Measurements from ENCODE around the gene RNU5D-1. TPM values are rescaled to one million over a fixed set of nuclear protein-coding genes. Genes with fewer than 3 reads are reported as not detected.

The RNU5D-1 gene
- total RNA-seq, 1 experiment from 2014 or later = not detected

GRCh38 chr1:44747878-44748277 is 16.9 kb upstream of the RNU5D-1 start:
- Histone ChIP-seq H3K23ac (ENCODE audit: insufficient read length, low read depth, low read length) (no peak overlapping the region), H2BK15ac (ENCODE audit: low read depth, low read length) (no peak overlapping the region), H3K14ac (ENCODE audit: insufficient read depth, low read length) (no peak overlapping the region), H2BK12ac (ENCODE audit: insufficient read length, low read depth, low read length) (no peak overlapping the region), H4K5ac (ENCODE audit: insufficient read length, low read depth, low read length) (no peak overlapping the region), H3K27me3 (ENCODE audit: insufficient read depth, low read length) (no peaks in the 10 kb centered on the region), H3K9ac (ENCODE audit: extremely low read depth, insufficient read length, low read length) (no peak overlapping the region), H4K20me1 (ENCODE audit: control insufficient read depth, insufficient read depth, insufficient read length) (no peaks in the 10 kb centered on the region), H3K9me3 (ENCODE audit: control insufficient read depth, low read depth, low read length) (no peaks in the 10 kb centered on the region), H3K4ac (ENCODE audit: low read depth, low read length) (no peak overlapping the region), H2AFZ (ENCODE audit: low read length) (no peak overlapping the region), H2BK20ac (ENCODE audit: low read depth, low read length, poor library complexity, severe bottlenecking) (no peak overlapping the region), H3K56ac (ENCODE audit: insufficient read length, low read depth, low read length) (no peak overlapping the region), H3T11ph (ENCODE audit: low read length) (no peak overlapping the region), H3K4me2 (ENCODE audit: insufficient read depth, insufficient read length, low read length) (no peak overlapping the region), H3K23me2 (ENCODE audit: insufficient read length, low read depth, low read length, poor library complexity, severe bottlenecking) (no peaks in the 10 kb centered on the region), H4K8ac (replicated peaks; ENCODE audit: insufficient read length, low read depth, low read length) (no peak overlapping the region), H2AK5ac (ENCODE audit: insufficient read length, low read length) (no peak overlapping the region), H3K79me1 (ENCODE audit: insufficient read depth, low read depth, low read length, poor library complexity, severe bottlenecking) (no peaks in the 10 kb centered on the region), H3K18ac (ENCODE audit: insufficient read length, low read depth, low read length) (no peak overlapping the region), H3K27ac (ENCODE audit: insufficient read length, low read depth, low read length) (no peak overlapping the region), H3K4me1 (ENCODE audit: insufficient read depth, low read length) (no peaks in the 10 kb centered on the region), H3K79me2 (ENCODE audit: insufficient read depth, low read length) (no peaks in the 10 kb centered on the region; the same call in 1 of the 2 replicates), H4K91ac (ENCODE audit: insufficient read length, low read depth, low read length) (no peak overlapping the region), H2BK120ac (ENCODE audit: low read depth, low read length, poor library complexity, severe bottlenecking) (no peak overlapping the region), H2BK5ac (ENCODE audit: insufficient read length, low read length) (no peak overlapping the region)
- H3K36me3 Mint-ChIP-seq (ENCODE audit: insufficient read depth in 1 of 3, low read depth in 3 of 3) = peaks cover 42 to 80% (median 79%) of the 10 kb centered on the region in 3 experiments; a peak in 6 of 7 replicates
- DNase-seq = no peak
- no peak overlapping the region for H3K4me3 Mint-ChIP-seq
- peaks cover 0 to 6% of the 10 kb centered on the region in 2 experiments; a peak in 2 of 4 replicates for H3K4me1 Mint-ChIP-seq
- no peaks in the 10 kb centered on the region; a peak in 1 of 5 replicates for H3K9me3 Mint-ChIP-seq
- no peak overlapping the region for H3K27ac Mint-ChIP-seq
- no CpG with 5 or more reads among the region's 3 CpGs for WGBS (ENCODE audit: extremely low coverage, insufficient read length, low lambda C conversion rate)
- TF ChIP-seq, protein P1, sequence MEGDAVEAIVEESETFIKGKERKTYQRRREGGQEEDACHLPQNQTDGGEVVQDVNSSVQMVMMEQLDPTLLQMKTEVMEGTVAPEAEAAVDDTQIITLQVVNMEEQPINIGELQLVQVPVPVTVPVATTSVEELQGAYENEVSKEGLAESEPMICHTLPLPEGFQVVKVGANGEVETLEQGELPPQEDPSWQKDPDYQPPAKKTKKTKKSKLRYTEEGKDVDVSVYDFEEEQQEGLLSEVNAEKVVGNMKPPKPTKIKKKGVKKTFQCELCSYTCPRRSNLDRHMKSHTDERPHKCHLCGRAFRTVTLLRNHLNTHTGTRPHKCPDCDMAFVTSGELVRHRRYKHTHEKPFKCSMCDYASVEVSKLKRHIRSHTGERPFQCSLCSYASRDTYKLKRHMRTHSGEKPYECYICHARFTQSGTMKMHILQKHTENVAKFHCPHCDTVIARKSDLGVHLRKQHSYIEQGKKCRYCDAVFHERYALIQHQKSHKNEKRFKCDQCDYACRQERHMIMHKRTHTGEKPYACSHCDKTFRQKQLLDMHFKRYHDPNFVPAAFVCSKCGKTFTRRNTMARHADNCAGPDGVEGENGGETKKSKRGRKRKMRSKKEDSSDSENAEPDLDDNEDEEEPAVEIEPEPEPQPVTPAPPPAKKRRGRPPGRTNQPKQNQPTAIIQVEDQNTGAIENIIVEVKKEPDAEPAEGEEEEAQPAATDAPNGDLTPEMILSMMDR (conservative IDR thresholded peaks at IDR 0.05) = peak; percentile 41; the same call in 2 of the 3 replicates
- no peaks in the 10 kb centered on the region for H3K27me3 Mint-ChIP-seq (ENCODE audit: low read depth)

All from H9 (cell line).